Measurements from ENCODE around the gene STON1.
"Not testable (repeated sequence)": the region's sequence is repeated elsewhere in the genome, so short reads cannot be mapped to it uniquely, and the experiment has no call there.

Gene STON1

GRCh38 chr2:48622691-48623090 is 92.7 kb downstream of the STON1 start:
- 0 out of 2 replicates have a peak, but pooled peaks have one; percentile 5 for TF ChIP-seq CTCF (IDR thresholded peaks at IDR 0.05; ENCODE audit: control insufficient read depth, extremely low read depth, insufficient read depth)
- peak; percentile 32 for DNase-seq (ENCODE audit: low read depth)
- not testable (repeated sequence) for H3K4me3 ChIP-seq (ENCODE audit: low read depth, low read length)

GRCh38 chr2:48624696-48625095 is 94.7 kb downstream of the STON1 start:
- DNase-seq (ENCODE audit: low read depth) = no peak
- no peak for TF ChIP-seq CTCF (IDR thresholded peaks at IDR 0.05; ENCODE audit: control insufficient read depth, extremely low read depth, insufficient read depth)
- H3K4me3 ChIP-seq (ENCODE audit: low read depth, low read length) = no peak overlapping the region

- no peak for TF ChIP-seq CTCF (IDR thresholded peaks at IDR 0.05; ENCODE audit: control insufficient read depth, extremely low read depth, insufficient read depth)
- H3K4me3 ChIP-seq (ENCODE audit: low read depth, low read length) = no peak overlapping the region
- no peak for DNase-seq (ENCODE audit: low read depth)
Measured at GRCh38 chr2:48626047-48626446, 96.1 kb downstream of the STON1 start.

GRCh38 chr2:48633143-48633542 is 103.2 kb downstream of the STON1 start:
- no peak for TF ChIP-seq CTCF (IDR thresholded peaks at IDR 0.05; ENCODE audit: control insufficient read depth, extremely low read depth, insufficient read depth)
- DNase-seq (ENCODE audit: low read depth) = no peak
- no peak overlapping the region for H3K4me3 ChIP-seq (ENCODE audit: low read depth, low read length)

- H3K4me3 ChIP-seq (ENCODE audit: low read depth, low read length) = no peak overlapping the region
- no peak for DNase-seq (ENCODE audit: low read depth)
- TF ChIP-seq CTCF (IDR thresholded peaks at IDR 0.05; ENCODE audit: control insufficient read depth, extremely low read depth, insufficient read depth) = no peak
Measured at GRCh38 chr2:48635786-48636185, 105.8 kb downstream of the STON1 start.

GRCh38 chr2:48638261-48638660 is 108.3 kb downstream of the STON1 start:
- H3K4me3 ChIP-seq (ENCODE audit: low read depth, low read length) = no peak overlapping the region
- TF ChIP-seq CTCF (IDR thresholded peaks at IDR 0.05; ENCODE audit: control insufficient read depth, extremely low read depth, insufficient read depth) = no peak
- DNase-seq (ENCODE audit: low read depth) = no peak

Measured in LNCaP clone FGC (cell line).